Loucy (cell line): ENCODE data around the gene ASB13.

Experiments
- CTCF ChIP-seq: fragments of 200-600 bp; sonication (generic); conservative IDR thresholded peaks from 2 replicates; pipeline ENCODE4 v1.5.1; 2014; ENCODE audit warnings: mild to moderate bottlenecking, antibody characterized with exemption, low read length
- EZH2phosphoT487 ChIP-seq: fragments of 200-600 bp; IDR thresholded peaks from 2 replicates; pipeline ENCODE4 v1.6.1; 2018; ENCODE audit warnings: antibody characterized with exemption, mild to moderate bottlenecking, moderate library complexity, borderline replicate concordance

- TF ChIP-seq CTCF (no peak), EZH2phosphoT487 (no peak)
These were observed 45.4 kb downstream of the ASB13 start for GRCh38 chr10:5620966-5621365.
